Panc1 (cell line): ENCODE measurements around the gene AFF3. TPM values are rescaled to one million over a fixed set of nuclear protein-coding genes. Genes with fewer than 3 reads are reported as not detected.

Experiments used
- ATAC-seq: fragments of 200-7000 bp; cut with Tn5 transposase; 2 replicates; pipeline ENCODE4 v1.9.1; 2020; ENCODE audit warnings: mild to moderate bottlenecking, moderate library complexity
- BruUV-seq: library from RNA; stranded (reverse); fragments of 400-500 nt; replicated peaks from 2 replicates; lab custom pipeline; 2021; lab: Mats Ljungman, UMichigan
- CTCF ChIA-PET: fragments of 300-600 bp; sonication (Branson Sonifier 250); formaldehyde crosslinking; loops from one replicate; lab custom pipeline; 2022; ENCODE audit warnings: antibody characterized with exemption; lab: Charles Lee
- POLR2A ChIA-PET: fragments of 300-600 bp; sonication (Branson Sonifier 250); formaldehyde crosslinking; loops from one replicate; lab custom pipeline; 2022; ENCODE audit warnings: antibody characterized with exemption; lab: Charles Lee
- DNase-seq: peaks from one replicate; pipeline ENCODE4 v3.0.0-alpha.2; 2010; ENCODE audit warnings: low read depth, low spot score
- H3K27ac ChIP-seq: 2 replicates; pipeline ENCODE4 v1.5.1; 2011; ENCODE audit warnings: mild to moderate bottlenecking, low read length, inconsistent platforms
- H3K27me3 ChIP-seq: fragments of 200-500 bp; sonication (Bioruptor generic); 2 replicates; pipeline ENCODE4 v1.6.0; 2014; ENCODE audit warnings: low read length, inconsistent platforms; ENCODE audit not compliant: control insufficient read depth, insufficient read depth
- H3K36me3 ChIP-seq: fragments of 200-500 bp; sonication (Bioruptor generic); 2 replicates; pipeline ENCODE4 v1.5.1; 2014; ENCODE audit warnings: inconsistent platforms, mild to moderate bottlenecking, low read length, moderate library complexity; ENCODE audit not compliant: control insufficient read depth, insufficient read depth
- H3K4me1 ChIP-seq: 2 replicates; pipeline ENCODE4 v1.5.1; 2011; ENCODE audit warnings: inconsistent platforms, mild to moderate bottlenecking, low read length, moderate library complexity; ENCODE audit not compliant: control insufficient read depth, insufficient read depth
- H3K4me3 ChIP-seq, 2 experiments: 2 replicates each; pipeline ENCODE4 v1.5.1; 2011 to 2012; ENCODE audit warnings: low read depth in 2 of 2, low read length in 2 of 2, mild to moderate bottlenecking in 2 of 2, inconsistent platforms in 1 of 2, moderate library complexity in 1 of 2
- H3K9me3 ChIP-seq: fragments of 200-500 bp; sonication (Bioruptor generic); 2 replicates; pipeline ENCODE4 v1.5.1; 2014; ENCODE audit warnings: low read depth, mild to moderate bottlenecking, inconsistent platforms, low read length, moderate library complexity; ENCODE audit not compliant: control insufficient read depth, insufficient read depth
- POLR2AphosphoS5 ChIP-seq: IDR thresholded peaks from 2 replicates; pipeline ENCODE4 v1.6.1; 2012; ENCODE audit warnings: mild to moderate bottlenecking, low read depth, low read length, moderate library complexity
- SIN3A ChIP-seq: IDR thresholded peaks from 2 replicates; pipeline ENCODE4 v1.6.1; 2012; ENCODE audit warnings: low read depth, mild to moderate bottlenecking, low read length, moderate library complexity, borderline replicate concordance; ENCODE audit not compliant: insufficient read depth
- TCF7L2 ChIP-seq: IDR thresholded peaks from 2 replicates; pipeline ENCODE4 v1.6.1; 2011; ENCODE audit warnings: mild to moderate bottlenecking, low read depth, low read length, inconsistent platforms
- in situ Hi-C: cut with HindIII; loops from 2 replicates; pipeline ENCODE4 v1.10.0; 2016; ENCODE audit warnings: low sequenced_read_pairs, low pct_unique_long_range_greater_than_20kb
- intact Hi-C: fragments of 100-400 bp; cut with micrococcal nuclease; formaldehyde crosslinking; loops from one replicate; pipeline ENCODE4 v1.10.0; 2022; ENCODE audit not compliant: unreplicated experiment
- total RNA-seq: library from RNA; stranded (reverse); gene quantifications from one replicate; pipeline ENCODE4 v1.2.1, GENCODE V29; 2021; ENCODE audit not compliant: unreplicated experiment
- TF ChIP-seq, protein P1 (sequence below): fragments of 450-650 bp; IDR thresholded peaks from 2 replicates; pipeline ENCODE4 v1.5.1; 2017; ENCODE audit warnings: mild to moderate bottlenecking
- TF ChIP-seq, protein P2 (sequence below), 2 experiments: IDR thresholded peaks; 2 replicates each; pipeline ENCODE4 v1.6.1; 2011 to 2012; ENCODE audit warnings: low read depth in 2 of 2, control low read depth in 1 of 2, low read length in 1 of 2, mild to moderate bottlenecking in 1 of 2, moderate library complexity in 1 of 2; ENCODE audit not compliant: insufficient read depth in 1 of 2

The AFF3 gene
- total RNA-seq, 1 experiment from 2014 or later: 2.2 TPM

DNA sequence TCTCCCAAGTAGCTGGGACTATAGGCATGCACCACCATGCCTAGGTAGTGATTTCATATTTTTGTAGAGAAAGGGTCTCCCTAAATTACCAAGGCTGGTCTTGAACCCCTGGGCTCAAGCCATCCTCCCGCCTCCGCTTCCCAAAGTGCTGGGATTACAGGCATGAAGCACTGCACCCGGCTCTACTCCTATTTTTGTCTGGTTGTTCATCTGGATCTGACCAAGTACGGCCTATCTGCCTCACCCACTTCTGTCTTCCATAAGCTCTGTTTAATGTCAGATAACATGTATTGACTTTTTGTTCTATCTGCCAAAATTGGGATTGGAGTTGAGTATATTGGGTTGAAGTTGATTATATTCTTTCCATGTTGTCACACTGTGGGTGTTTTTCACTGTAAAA lies 198.4 kb downstream of the AFF3 start:
- H3K27me3 ChIP-seq: no peaks in the 10 kb centered on the region
- no peak overlapping the region for H3K27ac ChIP-seq
- ChIA-PET POLR2A (no interaction called here), CTCF (no interaction called here)
- DNase-seq (no peak), ATAC-seq (no peak)
- no peaks in the 10 kb centered on the region for H3K36me3 ChIP-seq
- H3K4me3 ChIP-seq: no peak overlapping the region
- intact Hi-C loops (no loop called here), in situ Hi-C loops (no loop called here)
- H3K4me1 ChIP-seq: no peaks in the 10 kb centered on the region
- BruUV-seq: no TSS peak
- no peaks in the 10 kb centered on the region for H3K9me3 ChIP-seq
- TF ChIP-seq TCF7L2 (no peak), SIN3A (no peak), POLR2AphosphoS5 (no peak)
- TF ChIP-seq, protein P1, sequence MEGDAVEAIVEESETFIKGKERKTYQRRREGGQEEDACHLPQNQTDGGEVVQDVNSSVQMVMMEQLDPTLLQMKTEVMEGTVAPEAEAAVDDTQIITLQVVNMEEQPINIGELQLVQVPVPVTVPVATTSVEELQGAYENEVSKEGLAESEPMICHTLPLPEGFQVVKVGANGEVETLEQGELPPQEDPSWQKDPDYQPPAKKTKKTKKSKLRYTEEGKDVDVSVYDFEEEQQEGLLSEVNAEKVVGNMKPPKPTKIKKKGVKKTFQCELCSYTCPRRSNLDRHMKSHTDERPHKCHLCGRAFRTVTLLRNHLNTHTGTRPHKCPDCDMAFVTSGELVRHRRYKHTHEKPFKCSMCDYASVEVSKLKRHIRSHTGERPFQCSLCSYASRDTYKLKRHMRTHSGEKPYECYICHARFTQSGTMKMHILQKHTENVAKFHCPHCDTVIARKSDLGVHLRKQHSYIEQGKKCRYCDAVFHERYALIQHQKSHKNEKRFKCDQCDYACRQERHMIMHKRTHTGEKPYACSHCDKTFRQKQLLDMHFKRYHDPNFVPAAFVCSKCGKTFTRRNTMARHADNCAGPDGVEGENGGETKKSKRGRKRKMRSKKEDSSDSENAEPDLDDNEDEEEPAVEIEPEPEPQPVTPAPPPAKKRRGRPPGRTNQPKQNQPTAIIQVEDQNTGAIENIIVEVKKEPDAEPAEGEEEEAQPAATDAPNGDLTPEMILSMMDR: no peak
- TF ChIP-seq, protein P2, sequence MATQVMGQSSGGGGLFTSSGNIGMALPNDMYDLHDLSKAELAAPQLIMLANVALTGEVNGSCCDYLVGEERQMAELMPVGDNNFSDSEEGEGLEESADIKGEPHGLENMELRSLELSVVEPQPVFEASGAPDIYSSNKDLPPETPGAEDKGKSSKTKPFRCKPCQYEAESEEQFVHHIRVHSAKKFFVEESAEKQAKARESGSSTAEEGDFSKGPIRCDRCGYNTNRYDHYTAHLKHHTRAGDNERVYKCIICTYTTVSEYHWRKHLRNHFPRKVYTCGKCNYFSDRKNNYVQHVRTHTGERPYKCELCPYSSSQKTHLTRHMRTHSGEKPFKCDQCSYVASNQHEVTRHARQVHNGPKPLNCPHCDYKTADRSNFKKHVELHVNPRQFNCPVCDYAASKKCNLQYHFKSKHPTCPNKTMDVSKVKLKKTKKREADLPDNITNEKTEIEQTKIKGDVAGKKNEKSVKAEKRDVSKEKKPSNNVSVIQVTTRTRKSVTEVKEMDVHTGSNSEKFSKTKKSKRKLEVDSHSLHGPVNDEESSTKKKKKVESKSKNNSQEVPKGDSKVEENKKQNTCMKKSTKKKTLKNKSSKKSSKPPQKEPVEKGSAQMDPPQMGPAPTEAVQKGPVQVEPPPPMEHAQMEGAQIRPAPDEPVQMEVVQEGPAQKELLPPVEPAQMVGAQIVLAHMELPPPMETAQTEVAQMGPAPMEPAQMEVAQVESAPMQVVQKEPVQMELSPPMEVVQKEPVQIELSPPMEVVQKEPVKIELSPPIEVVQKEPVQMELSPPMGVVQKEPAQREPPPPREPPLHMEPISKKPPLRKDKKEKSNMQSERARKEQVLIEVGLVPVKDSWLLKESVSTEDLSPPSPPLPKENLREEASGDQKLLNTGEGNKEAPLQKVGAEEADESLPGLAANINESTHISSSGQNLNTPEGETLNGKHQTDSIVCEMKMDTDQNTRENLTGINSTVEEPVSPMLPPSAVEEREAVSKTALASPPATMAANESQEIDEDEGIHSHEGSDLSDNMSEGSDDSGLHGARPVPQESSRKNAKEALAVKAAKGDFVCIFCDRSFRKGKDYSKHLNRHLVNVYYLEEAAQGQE (IDR thresholded peaks at IDR 0.05; ENCODE audit: insufficient read depth in 1 of 2, low read depth in 2 of 2, low read length in 1 of 2): no peak

DNA sequence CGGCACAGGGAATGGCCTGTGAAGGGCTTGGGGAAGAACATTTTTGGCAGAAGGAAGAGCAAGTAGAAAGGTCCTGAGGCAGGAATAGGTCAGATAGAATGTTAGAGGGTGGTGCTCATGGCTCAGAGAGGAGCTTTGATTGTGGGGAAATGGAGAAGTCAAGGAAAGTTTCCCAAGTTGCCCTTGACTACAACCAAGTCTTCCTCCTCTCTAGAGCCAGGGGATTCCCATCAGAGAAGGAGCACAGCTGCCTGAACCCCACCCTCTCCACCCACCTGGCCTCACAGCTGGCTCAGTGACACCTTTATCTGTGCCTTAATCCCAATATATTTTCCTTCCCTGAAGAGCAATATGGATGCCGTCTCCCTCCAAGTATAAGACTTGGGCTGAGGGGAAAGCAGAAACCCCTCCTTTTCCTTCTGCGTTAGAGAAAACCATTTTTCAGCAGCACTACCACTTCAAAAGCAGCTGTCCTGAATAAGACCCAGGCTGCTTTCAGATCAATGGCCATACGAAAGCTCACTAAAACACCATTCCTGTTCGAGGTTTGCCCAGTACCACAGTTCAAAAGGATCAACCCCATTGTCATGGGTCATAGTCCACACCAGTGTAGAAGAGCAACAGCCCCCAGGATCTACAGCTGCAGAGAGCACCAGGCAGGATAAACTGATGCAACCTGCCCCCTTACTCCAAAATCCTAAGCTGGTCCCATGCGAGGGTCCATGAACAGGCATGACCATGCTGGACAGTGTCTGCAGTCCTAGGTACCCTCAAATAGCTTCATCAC lies 199.6 kb downstream of the AFF3 start:
- POLR2A ChIA-PET: no interaction called here
- in situ Hi-C loops: no loop called here
- no peaks in the 10 kb centered on the region for H3K27me3 ChIP-seq
- BruUV-seq: no TSS peak
- H3K4me3 ChIP-seq: no peak overlapping the region
- CTCF ChIA-PET: no interaction called here
- no peak for DNase-seq
- TF ChIP-seq SIN3A: no peak
- TF ChIP-seq, protein P1: no peak
- TF ChIP-seq, protein P2 (IDR thresholded peaks at IDR 0.05; ENCODE audit: insufficient read depth in 1 of 2, low read depth in 2 of 2, low read length in 1 of 2): no peak
- TF ChIP-seq POLR2AphosphoS5: no peak
- TF ChIP-seq TCF7L2: no peak
- no peaks in the 10 kb centered on the region for H3K4me1 ChIP-seq
- ATAC-seq: no peak
- no peaks in the 10 kb centered on the region for H3K9me3 ChIP-seq
- intact Hi-C loops: no loop called here
- H3K36me3 ChIP-seq: no peaks in the 10 kb centered on the region
- no peak overlapping the region for H3K27ac ChIP-seq
